ENCODE measurements around the gene ABCC8.

DNA sequence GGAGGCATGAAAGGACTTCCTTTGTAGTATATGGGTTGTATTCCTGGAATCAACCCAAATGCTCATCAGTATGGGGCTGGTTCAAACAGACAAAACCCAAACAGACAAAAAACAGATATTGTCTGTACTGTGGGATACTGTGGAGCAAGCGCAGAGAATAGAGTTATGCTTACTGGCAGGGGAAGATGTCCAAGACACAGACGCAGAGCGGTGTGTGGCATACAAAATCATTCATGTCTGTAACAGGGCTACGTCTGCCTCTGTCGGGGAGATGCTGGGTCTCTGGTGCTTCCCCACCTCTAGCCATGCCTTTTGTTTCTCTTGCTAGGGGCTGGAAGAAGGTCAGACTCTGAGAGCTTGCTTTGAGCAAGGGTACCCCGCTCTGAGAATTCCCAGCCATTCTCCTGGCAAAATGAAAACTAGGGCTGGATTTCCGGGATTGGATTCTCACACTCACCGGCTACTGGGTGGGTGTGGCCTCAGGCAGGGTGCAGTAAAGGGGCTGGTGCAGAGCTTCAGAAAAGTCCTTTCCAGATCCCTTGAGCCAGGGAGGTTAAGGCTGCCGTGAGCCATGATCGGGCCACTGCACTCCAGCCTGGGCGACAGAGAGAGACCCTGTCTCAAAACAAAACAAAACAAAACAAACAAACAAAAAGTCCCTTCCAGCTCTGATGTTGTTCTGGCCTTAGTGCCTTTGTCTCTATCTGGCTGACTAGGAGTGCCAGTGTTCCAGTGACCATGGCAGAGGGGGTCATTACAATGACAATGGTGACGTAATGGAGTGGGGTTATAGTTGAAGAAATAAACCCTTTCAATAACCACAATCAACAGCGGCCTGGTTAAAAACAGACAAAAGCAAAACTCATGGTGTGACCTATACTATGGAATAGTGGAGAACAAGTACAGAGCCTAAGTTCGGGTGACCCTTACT, 2.9 kb upstream of the ABCC8 start:
- TF ChIP-seq POLR2A (IDR thresholded peaks at IDR 0.05) (no peak), POLR2AphosphoS5 (IDR thresholded peaks at IDR 0.05) (no peak)
- TF ChIP-seq, protein P1, sequence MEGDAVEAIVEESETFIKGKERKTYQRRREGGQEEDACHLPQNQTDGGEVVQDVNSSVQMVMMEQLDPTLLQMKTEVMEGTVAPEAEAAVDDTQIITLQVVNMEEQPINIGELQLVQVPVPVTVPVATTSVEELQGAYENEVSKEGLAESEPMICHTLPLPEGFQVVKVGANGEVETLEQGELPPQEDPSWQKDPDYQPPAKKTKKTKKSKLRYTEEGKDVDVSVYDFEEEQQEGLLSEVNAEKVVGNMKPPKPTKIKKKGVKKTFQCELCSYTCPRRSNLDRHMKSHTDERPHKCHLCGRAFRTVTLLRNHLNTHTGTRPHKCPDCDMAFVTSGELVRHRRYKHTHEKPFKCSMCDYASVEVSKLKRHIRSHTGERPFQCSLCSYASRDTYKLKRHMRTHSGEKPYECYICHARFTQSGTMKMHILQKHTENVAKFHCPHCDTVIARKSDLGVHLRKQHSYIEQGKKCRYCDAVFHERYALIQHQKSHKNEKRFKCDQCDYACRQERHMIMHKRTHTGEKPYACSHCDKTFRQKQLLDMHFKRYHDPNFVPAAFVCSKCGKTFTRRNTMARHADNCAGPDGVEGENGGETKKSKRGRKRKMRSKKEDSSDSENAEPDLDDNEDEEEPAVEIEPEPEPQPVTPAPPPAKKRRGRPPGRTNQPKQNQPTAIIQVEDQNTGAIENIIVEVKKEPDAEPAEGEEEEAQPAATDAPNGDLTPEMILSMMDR (IDR thresholded peaks at IDR 0.05): no peak
